Testis (tissue), 3 donors: ENCODE data around the gene CLCN6. TPM values are rescaled to one million over a fixed set of nuclear protein-coding genes. Genes with fewer than 3 reads are reported as not detected.

ENCODE experiments used
- DNase-seq: peaks from one replicate; pipeline ENCODE4 v3.0.0-alpha.2; 2019
- H3K27ac ChIP-seq, 2 donors: fragments of 200-600 bp; sonication (generic); one replicate each; pipeline ENCODE4 v1.5.1; 2019
- H3K27me3 ChIP-seq: fragments of 200-600 bp; sonication (generic); one replicate; pipeline ENCODE4 v1.5.1; 2019
- H3K36me3 ChIP-seq: fragments of 200-600 bp; sonication (generic); one replicate; pipeline ENCODE4 v1.5.1; 2017; ENCODE audit warnings: low read depth; ENCODE audit errors: missing control alignments
- H3K4me1 ChIP-seq: fragments of 200-600 bp; sonication (generic); one replicate; pipeline ENCODE4 v1.5.1; 2019
- H3K4me3 ChIP-seq, 2 donors: fragments of 200-600 bp; sonication (generic); one replicate each; pipeline ENCODE4 v1.5.1; 2017 to 2019
- H3K9me3 ChIP-seq: fragments of 200-600 bp; sonication (generic); one replicate; pipeline ENCODE4 v1.5.1; 2017
- CTCF ChIP-seq, 3 experiments: fragments of 450-650 bp in 2 of 3; fragments of 200-600 bp in 1 of 3; sonication (generic) in 1 of 3; IDR thresholded peaks; one replicate each; pipeline ENCODE4 v1.5.1; 2016 to 2019; ENCODE audit warnings: antibody characterized with exemption in 3 of 3, mild to moderate bottlenecking in 2 of 3, moderate library complexity in 1 of 3
- POLR2A ChIP-seq: fragments of 450-650 bp; IDR thresholded peaks from one replicate; pipeline ENCODE4 v1.6.1; 2017; ENCODE audit warnings: antibody characterized with exemption, mild to moderate bottlenecking, moderate library complexity
- WGBS, 2 donors: methylation state at CpG; one replicate each; pipeline ENCODE4 v1.1.5; 2018; 5-methylcytosine and 5-hydroxymethylcytosine counted together
- intact Hi-C: fragments of 100-400 bp; cut with DNase I; formaldehyde crosslinking; loops from one replicate; pipeline ENCODE4 v1.15.1; 2023; ENCODE audit warnings: low total_unique reads
- polyA plus RNA-seq: library from polyadenylated mRNA; stranded (reverse); fragments of 350-450 nt; fragmentation: Illumina TruSeq; extraction: RNeasy Lipid Tissue Mini Kit (QIAGEN cat#74804); gene quantifications from one replicate; pipeline ENCODE4 v1.2.3, GENCODE V29; 2014; ENCODE audit warnings: low read depth, low replicate concordance; ENCODE audit not compliant: insufficient read depth
- total RNA-seq, 2 donors: library from RNA; depleted of rRNA; stranded (reverse); fragments of >200 nt; gene quantifications; one replicate each; pipeline ENCODE4 v1.2.3, GENCODE V29; 2016

Gene CLCN6
- total and polyA plus RNA-seq, 3 donors from 2014 or later, result 47.9 to 91.7 (median 57.1) TPM

GRCh38 chr1:11767922-11768704, 37.9 kb upstream of the CLCN6 start:
- H3K27ac ChIP-seq, result no peak overlapping the region
- intact Hi-C loops, result no loop called here
- H3K27me3 ChIP-seq, result no peaks in the 10 kb centered on the region
- no peaks in the 10 kb centered on the region for H3K9me3 ChIP-seq
- no peak for DNase-seq
- no peak for TF ChIP-seq CTCF (IDR thresholded peaks at IDR 0.05)
- TF ChIP-seq POLR2A, result no peak
- H3K4me1 ChIP-seq, result peaks cover 8% of the 10 kb centered on the region
- 74 to 91% methylated on average over 9 to 16 of the region's 16 CpGs for WGBS, 2 donors
- H3K36me3 ChIP-seq, result no peaks in the 10 kb centered on the region
- no peak overlapping the region for H3K4me3 ChIP-seq

GRCh38 chr1:11768821-11769220, 37.2 kb upstream of the CLCN6 start:
- 39 to 48% methylated on average over 4 of the region's 4 CpGs for WGBS, 2 donors
- no peak overlapping the region for H3K4me3 ChIP-seq

GRCh38 chr1:11769274-11769673, 36.7 kb upstream of the CLCN6 start:
- Histone ChIP-seq H3K27ac (no peak overlapping the region), H3K36me3 (no peaks in the 10 kb centered on the region), H3K27me3 (no peaks in the 10 kb centered on the region), H3K4me1 (peaks cover 8% of the 10 kb centered on the region), H3K9me3 (no peaks in the 10 kb centered on the region), H3K4me3 (no peak overlapping the region)
- TF ChIP-seq POLR2A (no peak), CTCF (IDR thresholded peaks at IDR 0.05) (no peak)
- intact Hi-C loops, result no loop called here
- DNase-seq, result no peak
- 86 to 95% methylated on average over 2 to 4 of the region's 4 CpGs for WGBS, 2 donors

More at GRCh38 chr1:11768821-11769220, 37.2 kb upstream of the CLCN6 start:
- Histone ChIP-seq H3K27ac (no peak overlapping the region), H3K36me3 (no peaks in the 10 kb centered on the region), H3K27me3 (no peaks in the 10 kb centered on the region), H3K4me1 (peaks cover 8% of the 10 kb centered on the region), H3K9me3 (no peaks in the 10 kb centered on the region)
- TF ChIP-seq CTCF (IDR thresholded peaks at IDR 0.05) (no peak), POLR2A (no peak)
- intact Hi-C loops, result no loop called here
- DNase-seq, result no peak

- TF ChIP-seq CTCF (IDR thresholded peaks at IDR 0.05) (no peak), POLR2A (no peak)
- Histone ChIP-seq H3K4me1 (peaks cover 8% of the 10 kb centered on the region), H3K9me3 (no peaks in the 10 kb centered on the region), H3K4me3 (no peak overlapping the region), H3K36me3 (no peaks in the 10 kb centered on the region), H3K27me3 (no peaks in the 10 kb centered on the region), H3K27ac (no peak overlapping the region)
- intact Hi-C loops, result no loop called here
- DNase-seq, result no peak
Measured at GRCh38 chr1:11770011-11770410, 36.0 kb upstream of the CLCN6 start.

- TF ChIP-seq POLR2A (no peak), CTCF (IDR thresholded peaks at IDR 0.05) (no peak)
- no peaks in the 10 kb centered on the region for H3K36me3 ChIP-seq
- no peak overlapping the region for H3K27ac ChIP-seq
- H3K9me3 ChIP-seq, result no peaks in the 10 kb centered on the region
- peaks cover 8% of the 10 kb centered on the region for H3K4me1 ChIP-seq
- no peak overlapping the region for H3K4me3 ChIP-seq
- no peak for DNase-seq
- H3K27me3 ChIP-seq, result no peaks in the 10 kb centered on the region
- intact Hi-C loops, result no loop called here
- 76 to 83% methylated on average over 9 to 11 of the region's 11 CpGs for WGBS, 2 donors
Measured at GRCh38 chr1:11771481-11772043, 34.4 kb upstream of the CLCN6 start.
